Measurements from ENCODE around the gene ADAMTS17.
"Not testable (repeated sequence)": the region's sequence is repeated elsewhere in the genome, so short reads cannot be mapped to it uniquely, and the experiment has no call there.

ADAMTS17 gene

DNA sequence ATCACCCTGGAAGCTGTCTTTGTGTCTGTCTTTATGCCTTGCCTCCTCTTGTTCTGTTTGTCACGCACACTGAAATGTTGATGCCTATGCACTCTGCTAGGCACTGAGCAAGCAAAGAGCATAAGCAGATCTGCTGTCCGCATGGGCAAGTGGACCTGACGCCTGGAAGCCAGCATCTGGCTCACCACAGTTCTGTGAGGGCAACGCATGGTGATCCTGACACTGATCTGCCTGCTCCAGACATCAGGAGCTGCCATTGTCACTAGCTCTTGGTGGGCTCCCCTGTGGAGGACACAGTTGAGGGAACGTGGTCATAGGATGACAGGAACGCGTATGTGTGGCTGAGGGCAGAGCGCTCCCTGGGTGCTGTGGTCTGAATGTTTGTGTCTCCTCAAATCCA, 234.6 kb downstream of the ADAMTS17 start:
- DNase-seq (ENCODE audit: low read depth) = no peak

DNA sequence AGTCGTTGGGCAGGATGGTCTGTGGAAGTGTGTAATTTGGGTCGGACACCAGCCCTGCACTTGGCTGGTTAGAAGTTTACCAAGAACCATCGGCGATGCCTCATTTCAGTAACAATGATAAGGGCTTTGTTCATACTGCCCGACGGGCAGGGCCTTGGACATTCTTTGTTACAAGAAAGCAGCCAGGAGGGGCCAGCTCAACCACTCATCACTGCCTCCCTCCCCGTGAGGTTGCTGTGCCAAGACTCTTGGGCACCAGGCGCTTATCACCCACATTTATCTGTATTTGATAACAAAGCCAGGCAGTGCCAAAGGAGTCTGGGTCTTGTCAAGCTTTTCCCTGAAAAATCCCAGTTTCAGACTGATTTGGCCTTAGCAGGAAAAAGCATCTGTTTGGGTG, 235.0 kb downstream of the ADAMTS17 start:
- no peak for DNase-seq (ENCODE audit: low read depth)

DNA sequence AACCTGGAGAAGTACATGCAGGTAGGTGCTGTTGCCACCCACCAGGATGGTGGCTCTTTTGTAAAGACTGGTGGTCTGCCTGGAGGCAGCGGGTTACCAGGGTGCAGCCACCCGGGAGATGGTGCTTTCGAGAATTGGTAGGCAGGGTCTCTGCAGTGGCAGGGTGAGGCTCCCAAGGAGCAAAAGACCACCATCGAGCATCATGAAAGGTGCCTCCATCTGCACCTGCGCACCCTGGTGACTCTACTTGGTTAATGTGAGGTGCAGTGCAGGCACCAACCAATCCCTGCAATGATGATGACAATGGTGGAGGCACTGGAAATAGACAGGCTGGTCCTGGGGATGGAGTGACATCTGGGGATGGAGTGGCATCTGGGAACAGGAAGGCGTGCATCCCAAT, 236.7 kb downstream of the ADAMTS17 start:
- no peak for DNase-seq (ENCODE audit: low read depth)

DNA sequence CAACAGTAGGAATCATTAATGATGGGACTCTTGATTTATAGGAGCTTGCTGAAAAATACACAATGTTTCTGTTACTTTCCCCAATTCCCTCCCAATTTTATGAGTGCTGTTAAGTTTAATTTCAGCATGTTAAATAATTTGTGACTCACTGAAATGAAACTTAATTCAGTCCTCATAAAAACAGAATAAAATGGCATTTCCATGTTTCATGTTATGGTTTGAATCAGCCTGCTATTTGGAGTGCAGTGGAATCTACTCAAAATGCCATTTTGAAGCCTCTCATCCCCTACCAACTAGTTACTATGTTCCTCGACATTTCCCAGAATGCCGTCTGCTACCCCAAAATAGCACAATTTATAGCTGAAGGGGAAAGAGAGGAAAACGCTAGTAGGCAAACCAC, 237.5 kb downstream of the ADAMTS17 start:
- no peak for DNase-seq (ENCODE audit: low read depth)

DNA sequence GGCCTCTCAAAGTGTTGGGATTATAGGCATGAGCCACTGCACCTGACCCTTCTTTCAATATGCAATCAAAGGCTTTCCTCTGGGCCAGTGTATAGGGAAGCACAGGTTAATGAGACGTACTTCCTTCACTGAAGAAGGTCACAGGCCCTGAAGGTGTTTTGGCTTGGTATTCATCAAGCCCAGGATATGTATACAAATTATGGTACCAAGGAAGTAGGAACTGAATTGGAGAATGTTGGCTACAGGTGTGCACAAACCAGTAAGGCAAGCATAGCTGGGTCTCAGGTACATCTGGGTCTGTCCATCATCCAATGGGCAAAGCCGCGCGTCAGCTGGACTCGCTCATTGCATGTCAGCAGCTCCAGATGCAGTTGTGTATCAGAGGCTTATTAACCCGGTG, 237.9 kb downstream of the ADAMTS17 start:
- DNase-seq (ENCODE audit: low read depth) = no peak

DNA sequence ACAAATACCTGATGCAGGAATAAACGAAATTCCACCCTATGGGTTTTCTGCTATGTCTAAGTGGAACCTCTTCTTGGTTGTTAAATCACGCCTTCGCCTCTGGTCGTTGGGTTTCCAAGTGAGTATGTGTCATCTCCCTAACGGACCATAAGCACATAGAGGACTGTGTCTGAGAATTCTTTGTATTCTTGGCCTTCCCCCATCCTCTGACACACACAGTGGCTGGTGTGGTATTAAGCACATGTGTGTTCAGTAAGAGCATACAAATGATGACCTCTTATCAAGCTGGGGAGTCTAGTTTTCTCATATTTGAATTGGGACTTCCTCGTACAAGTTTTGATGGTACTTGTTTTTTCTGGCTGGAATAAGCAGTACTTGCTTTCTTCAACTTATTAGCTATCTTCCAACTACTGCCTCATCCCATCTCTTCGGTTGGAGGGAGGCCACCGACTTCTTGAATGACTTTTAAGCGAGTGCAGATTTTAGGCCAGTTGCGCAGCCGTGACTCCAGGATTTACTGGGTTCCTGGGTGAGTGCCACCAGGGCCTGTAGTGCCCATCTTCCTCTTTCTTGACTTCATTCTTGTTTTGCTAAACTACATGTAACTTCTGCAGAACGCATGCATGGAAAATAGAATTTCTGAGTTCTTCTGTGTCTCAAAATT, 240.2 kb downstream of the ADAMTS17 start:
- DNase-seq (ENCODE audit: low read depth) = no peak

DNA sequence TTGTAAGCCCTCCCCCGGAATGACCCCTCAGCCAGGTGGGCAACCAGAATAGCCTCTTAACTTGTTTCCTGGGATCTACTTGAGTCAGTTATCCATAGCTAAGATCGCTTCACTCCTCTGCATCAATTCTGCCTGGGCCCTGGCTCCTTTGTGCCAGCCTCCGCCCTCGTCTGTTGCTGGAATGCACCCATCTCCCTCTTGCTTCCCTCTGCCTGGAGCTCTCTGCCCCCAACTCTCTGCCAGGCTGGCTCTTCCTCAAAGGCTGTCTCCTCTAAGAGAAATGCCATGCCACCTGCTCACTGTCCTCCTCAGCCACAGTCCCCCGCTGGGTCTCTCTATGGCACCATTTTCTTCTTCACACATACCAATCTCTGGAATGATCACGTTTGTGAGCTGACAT, 240.8 kb downstream of the ADAMTS17 start:
- no peak for DNase-seq (ENCODE audit: low read depth)

DNA sequence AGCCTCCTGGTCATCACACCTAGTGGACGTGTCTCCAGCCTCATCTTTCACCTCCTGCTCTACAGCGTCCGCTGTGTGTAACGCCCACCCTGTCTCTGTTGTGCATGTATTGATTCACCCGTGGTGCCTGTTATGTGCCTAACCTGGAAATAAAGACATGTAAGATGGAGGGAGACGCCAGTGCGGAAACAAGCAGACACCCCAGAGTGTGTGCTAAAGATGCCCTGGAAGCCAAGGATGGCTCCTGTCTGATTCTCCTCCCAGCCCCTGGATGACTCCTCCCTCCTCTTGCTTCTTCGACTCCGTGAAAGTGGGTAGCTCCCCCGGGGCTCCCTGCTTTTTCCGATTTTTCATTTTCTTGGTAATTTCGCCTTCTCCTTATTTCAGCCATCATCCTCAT, 241.8 kb downstream of the ADAMTS17 start:
- DNase-seq (ENCODE audit: low read depth) = no peak

DNA sequence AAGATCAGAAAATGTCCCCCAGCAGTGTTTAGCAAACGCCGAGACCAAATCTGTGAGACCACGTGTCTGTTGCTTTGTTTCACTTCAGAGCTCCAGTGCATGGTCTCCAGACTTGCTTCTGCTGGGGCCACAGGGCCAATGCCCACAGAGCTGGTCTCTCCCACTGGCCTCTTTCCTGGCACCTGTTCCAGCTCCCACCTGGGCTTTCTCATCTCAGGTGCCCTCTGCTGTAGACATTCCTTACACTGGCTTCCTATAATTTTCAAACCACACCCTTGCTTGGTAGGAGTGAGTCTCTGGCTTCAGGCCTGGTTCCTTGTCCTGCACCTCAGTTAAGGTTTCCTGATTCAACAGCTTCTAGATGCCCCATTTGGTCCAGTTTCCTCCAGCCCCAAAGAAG, 243.1 kb downstream of the ADAMTS17 start:
- DNase-seq (ENCODE audit: low read depth) = no peak

DNA sequence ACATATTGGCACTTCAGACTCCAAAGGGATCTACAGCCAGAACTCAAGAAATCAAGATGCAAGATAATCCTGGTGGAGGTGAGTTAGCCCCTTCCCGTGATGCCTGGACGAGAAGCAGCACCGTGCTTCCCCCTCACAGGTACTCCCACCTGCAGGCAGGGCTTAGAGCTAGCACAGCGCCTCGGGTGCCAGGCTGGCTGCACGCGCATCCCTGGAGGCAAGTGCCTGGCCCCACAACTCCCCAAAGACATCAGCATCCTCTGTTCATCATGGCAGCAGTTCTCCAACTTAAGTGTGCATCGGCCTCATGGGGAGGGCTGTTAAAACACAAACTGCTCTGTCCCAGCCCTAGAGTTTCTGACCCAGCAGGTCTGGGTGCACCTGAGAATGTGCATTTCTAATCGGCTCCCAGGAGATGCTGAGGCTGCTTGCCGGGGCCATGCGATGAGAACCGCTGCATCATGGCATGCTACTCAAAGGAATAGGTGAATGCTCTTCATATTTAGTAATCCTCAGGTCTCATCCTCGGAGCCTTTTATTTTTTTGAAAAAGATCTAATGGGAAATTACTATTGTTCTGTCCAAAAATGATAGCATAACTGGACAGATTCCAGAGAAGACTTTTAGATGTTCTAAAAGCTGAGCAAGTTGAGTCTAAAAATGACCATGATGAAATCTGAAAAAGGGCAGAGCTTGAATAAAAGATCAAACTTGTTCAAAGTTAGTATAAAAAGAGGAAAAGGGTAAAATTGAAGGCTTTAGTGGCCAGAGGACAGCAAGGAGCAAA, 244.2 kb downstream of the ADAMTS17 start:
- DNase-seq (ENCODE audit: low read depth) = no peak

DNA sequence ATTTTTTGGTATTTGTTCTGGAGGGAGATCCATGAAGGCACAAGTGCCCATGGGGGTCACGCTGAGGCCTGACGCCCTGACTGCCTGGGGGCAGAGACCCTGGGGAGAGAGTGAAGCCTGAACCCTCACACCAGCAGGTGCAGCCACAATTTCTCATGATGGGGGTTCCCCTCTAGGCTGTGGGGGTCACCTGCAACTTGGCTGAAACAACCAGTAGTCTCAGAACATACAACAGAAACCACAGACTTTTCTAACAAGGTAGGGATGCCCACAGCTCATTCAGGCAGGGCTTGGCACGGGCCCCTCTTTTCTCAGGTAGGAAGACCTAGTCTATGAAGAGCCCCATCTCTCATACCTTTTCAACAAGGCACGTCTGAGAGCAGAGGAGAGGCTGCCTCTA, 245.1 kb downstream of the ADAMTS17 start:
- DNase-seq (ENCODE audit: low read depth) = no peak

DNA sequence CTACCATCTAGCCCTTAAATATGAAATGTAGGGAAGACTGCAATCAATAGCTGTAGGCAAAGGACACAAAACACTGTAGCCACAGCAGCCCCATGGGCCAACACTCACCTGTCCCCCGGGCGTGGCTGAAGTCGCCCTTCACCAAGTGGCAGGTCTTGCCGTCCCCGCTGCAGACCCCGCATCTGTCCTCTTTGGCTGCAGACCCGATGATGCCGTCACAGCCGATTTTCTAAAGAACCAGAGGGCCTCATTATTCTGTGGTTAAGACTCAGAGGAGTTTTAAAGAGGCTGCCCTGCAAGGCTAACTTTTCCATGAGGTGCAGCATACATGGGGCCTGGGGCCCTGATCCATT, 245.6 kb downstream of the ADAMTS17 start:
- DNase-seq (ENCODE audit: low read depth) = no peak

DNA sequence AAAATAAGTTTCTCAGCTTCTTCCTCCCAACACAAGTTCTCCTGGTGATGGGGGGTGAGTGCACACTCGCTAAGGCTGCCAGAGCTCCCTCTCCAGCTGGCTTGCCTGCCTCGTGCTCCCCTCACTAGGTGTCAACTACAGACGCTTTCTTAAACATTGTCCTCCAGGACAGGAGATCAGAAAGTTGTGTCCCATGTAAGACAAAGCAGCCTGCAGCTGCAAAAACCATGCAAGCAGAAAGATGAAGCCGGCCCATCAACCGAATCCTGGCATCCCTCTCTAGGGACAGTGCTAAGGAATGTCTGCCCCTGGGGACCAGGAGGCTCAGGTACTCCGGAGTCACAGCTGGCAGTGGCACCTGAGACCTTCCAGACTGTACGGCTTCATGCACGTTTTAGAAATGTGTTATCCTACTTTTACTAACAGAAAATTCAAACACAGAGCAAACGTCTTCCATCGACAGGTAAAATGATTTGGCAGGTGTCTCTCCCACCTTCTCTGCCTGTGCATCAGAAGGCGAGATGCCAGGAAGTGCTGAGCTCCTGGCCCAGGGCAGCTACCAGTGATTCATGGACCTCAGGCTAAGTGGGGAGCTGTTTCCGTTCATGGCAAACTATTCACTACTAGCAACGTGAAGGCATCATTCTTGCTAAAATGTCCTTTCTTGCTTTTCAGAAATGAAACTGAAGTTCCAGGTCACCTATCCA, 246.1 kb downstream of the ADAMTS17 start:
- DNase-seq (ENCODE audit: low read depth) = no peak

DNA sequence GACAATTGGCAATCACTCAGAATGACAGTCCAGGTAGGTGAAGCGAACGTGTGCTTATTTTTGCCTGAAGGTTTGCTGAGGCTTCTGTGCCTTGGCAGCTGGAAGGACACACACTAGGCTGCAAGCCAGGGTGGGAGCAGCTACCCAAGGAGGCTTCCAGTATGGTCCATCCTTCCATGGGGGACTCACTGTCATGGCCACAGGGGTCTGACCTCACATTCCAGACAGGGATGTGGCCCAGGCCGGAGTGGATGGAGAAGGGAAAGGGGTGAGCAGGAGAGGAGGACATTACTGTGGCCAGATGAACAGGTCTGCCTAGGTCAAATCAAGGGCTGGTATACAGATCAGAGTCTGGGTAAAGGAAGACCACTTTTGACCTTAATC, 247.7 kb downstream of the ADAMTS17 start:
- DNase-seq (ENCODE audit: low read depth) = no peak

DNA sequence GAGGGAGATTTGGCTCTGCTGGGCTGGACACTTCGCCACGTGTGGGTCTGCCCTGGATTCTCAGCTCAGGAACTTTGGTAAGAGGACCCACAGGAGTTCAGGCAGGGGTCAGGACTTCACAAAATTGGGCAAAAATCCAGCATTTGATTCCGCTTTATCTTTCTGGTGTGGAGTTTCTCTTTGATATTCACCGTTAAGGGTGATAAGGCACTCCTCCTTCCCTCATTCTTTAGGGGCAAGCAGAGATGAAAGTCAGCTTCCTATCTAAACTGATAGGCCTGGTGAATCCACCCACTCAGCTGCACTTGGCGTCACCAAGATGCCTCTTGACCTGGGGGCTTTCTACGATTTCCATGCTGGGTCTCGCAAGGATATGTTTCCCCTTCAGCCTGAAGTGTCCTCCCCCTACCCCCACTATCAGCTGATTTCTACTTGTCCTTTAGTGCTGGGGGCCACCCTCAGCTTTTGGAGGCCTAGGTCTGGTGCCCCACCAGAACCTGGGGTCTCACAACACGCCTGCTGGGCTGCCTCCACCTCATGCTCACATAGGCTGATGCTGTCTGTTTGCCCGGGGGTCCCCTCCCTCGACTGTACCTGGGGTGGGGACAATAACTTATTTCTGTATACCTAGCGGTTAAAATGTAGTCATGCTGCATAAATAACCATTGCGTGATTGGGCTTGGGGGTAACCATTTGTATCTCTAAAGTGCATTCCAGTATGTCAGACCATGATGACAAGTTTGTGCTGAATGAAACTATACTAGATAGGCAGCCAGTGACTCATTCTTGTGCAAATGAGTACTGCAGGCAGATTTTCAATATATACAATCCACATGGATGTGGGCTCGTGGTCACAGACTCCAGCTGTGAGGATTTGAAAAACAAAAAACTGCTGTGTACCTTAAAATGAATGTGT, 248.3 kb downstream of the ADAMTS17 start:
- no peak for DNase-seq (ENCODE audit: low read depth)

DNA sequence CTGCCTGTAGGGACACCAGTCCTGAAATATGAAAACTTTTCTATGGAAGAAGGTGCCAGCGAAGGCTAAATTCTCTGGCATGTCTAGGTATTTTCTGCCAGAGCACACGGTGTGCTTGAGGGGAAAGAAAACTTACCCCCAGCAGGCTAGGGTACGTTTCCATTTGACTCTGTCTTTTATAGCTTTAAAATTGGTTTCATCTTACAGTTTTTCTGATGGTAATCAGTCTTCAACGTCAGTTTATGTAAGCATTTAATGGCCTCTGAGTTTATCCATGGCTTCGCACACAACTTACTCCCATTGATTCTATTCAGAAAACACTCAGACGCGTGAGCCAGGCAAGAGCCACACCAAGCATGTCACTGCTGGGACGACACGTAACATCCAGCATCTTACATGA, 249.7 kb downstream of the ADAMTS17 start:
- DNase-seq (ENCODE audit: low read depth) = no peak

DNA sequence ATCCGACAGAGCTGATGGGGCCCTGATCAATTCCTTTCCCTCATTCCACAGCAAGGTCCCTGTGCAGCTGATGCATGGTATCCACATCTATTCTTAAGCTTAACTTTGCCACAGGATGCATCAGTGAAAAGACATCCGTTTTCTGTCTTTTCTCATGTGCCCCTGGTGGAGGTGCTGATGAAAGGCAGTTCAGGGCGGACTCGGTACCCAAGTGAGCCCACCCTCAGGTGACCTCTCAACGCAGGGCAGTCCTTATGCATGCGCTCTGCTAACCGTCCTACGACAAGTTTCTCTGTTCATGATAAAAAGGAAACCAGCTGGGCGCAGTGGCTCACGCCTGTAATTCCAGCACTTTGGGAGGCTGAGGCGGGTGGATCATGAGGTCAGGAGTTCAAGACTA, 251.4 kb downstream of the ADAMTS17 start:
- DNase-seq (ENCODE audit: low read depth) = no peak

DNA sequence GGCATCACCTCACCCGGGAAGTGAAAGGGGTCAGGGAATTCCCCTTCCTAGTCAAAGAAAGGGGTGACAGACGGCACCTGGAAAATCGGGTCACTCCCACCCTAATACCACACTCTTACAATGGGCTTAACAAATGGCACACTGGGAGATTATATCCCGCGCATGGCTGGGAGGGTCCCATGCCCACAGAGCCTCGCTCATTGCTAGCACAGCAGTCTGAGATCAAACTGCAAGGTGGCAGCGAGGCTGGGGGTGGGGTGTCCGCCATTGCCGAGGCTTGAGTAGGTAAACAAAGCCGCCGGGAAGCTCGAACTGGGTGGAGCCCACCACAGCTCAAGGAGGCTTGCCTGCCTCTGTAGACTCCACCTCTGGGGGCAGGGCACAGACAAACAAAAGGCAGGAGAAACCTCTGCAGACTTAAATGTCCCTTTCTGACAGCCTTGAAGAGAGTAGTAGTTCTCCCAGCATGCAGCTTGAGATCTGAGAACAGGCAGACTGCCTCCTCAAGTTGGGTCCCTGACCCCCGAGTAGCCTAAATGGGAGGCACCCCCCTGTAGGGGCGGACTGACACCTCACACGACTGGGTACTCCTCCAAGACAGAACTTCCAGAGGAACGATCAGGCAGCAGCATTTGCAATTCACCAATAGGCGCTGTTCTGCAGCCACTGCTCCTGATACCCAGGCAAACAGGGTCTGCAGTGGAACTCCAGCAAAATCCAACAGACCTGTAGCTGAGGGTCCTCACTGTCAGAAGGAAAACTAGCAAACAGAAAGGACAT, 257.5 kb downstream of the ADAMTS17 start:
- DNase-seq (ENCODE audit: low read depth) = not testable (repeated sequence)

DNA sequence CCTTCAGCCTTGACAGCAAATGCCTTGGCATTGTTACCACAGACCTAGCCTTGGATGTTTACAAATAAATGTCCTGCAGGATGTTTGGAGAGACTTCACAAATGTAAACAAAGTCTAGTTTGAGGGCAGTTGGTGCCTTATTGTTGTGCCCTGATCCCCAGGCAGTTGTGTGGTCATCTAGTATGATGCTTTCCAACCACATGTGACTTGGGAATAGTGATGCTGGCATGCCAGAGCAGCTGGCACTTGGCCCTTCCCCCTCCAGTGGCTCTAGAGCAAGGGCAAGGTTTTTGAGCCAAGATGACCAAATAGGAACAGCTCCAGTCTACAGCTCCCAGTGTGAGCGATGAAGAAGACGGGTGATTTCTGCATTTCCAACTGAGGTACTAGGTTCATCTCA, 258.2 kb downstream of the ADAMTS17 start:
- no peak for DNase-seq (ENCODE audit: low read depth)

DNA sequence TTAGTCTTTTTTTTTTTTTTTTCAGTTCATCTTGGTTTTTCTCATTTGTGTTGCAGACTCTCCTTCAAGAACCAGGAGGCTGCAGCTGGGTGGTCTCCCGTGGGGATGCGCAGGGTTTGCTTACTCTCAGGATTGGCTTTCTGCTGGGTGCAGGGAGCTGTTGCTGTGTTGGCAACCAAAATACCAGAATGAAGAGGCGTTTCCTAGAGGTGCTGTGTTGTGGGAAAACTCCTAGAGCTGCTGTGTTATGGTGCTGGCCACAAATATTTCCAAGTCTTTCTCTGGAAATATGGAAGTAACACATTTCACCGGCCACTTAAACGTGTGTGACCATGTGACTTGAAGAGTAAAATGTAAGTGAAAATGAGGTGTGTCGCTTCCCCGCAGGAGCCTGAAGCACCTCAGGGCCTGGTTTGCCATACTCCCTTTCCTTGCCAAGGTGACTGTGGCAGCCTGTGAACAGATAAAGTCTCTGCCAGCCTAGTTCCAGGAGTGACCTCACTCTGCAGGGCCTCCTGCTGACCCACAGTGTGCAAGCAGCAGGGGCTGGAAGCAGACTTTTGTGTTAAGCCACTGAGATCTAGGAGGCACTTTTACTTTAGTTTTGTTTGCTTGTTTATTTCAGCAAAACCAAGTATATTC, 258.9 kb downstream of the ADAMTS17 start:
- DNase-seq (ENCODE audit: low read depth) = no peak

DNA sequence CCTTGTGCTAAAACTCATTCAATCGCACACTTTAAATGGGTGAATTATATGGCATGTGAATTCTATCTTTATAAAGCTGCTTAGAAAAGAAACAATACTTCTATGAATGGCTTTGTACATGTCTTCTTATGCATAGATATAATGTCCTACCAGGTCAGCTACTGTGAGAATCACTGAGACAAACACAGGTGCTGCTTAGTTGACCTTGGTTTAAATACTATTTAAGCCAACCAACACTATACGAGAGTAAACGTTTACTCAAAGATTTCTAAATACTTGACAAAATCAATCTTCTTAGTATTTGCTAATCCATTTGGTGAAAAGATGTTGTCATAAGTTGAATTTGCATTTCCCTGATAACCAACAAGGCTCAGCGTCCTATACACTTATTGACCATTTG, 260.3 kb downstream of the ADAMTS17 start:
- no peak for DNase-seq (ENCODE audit: low read depth)

Data from T-helper 22 cell (primary cell).